SU-DHL-6 (cell line): ENCODE data around the gene TRIM61.
A peak's percentile ranks its signal among the peaks of the same experiment; 100 is the strongest.
"Not testable (repeated sequence)": the region's sequence is repeated elsewhere in the genome, so short reads cannot be mapped to it uniquely, and the experiment has no call there.

ENCODE experiments used
- H2AFZ ChIP-seq: fragments of 200-600 bp; sonication (generic); 2 replicates; pipeline ENCODE4 v1.6.1; 2014; ENCODE audit warnings: low read depth, mild to moderate bottlenecking, moderate library complexity, mixed read lengths, antibody characterized with exemption, low read length; ENCODE audit not compliant: severe bottlenecking
- H3F3A ChIP-seq: fragments of 200-600 bp; shearing (Covaris generic); 2 replicates; pipeline ENCODE4 v1.6.0; 2016; ENCODE audit warnings: antibody characterized with exemption, mild to moderate bottlenecking; ENCODE audit not compliant: insufficient read depth
- H3K27ac ChIP-seq: fragments of 200-600 bp; sonication (generic); 2 replicates; pipeline ENCODE4 v1.5.1; 2016; ENCODE audit warnings: low read depth, mild to moderate bottlenecking, low read length, moderate library complexity, mixed read lengths
- H3K27me3 ChIP-seq: fragments of 200-600 bp; sonication (generic), shearing (Covaris generic); 2 replicates; pipeline ENCODE4 v1.6.0; 2014; ENCODE audit warnings: mild to moderate bottlenecking, low read length
- H3K36me3 ChIP-seq: fragments of 200-600 bp; sonication (generic); 2 replicates; pipeline ENCODE4 v1.6.1; 2014; ENCODE audit warnings: mild to moderate bottlenecking, low read length, mixed read lengths
- H3K4me2 ChIP-seq: fragments of 300-600, 200-600 bp; shearing (Covaris generic), sonication (generic); 2 replicates; pipeline ENCODE4 v1.6.0; 2014; ENCODE audit warnings: low read length, low read depth, mild to moderate bottlenecking; ENCODE audit not compliant: poor library complexity, severe bottlenecking
- H3K4me3 ChIP-seq: fragments of 200-600 bp; sonication (generic); 2 replicates; pipeline ENCODE4 v1.5.1; 2014; ENCODE audit warnings: antibody characterized with exemption, low read length, mild to moderate bottlenecking, mixed read lengths; ENCODE audit not compliant: insufficient read depth, poor library complexity, severe bottlenecking
- H3K79me2 ChIP-seq: fragments of 200-600 bp; sonication (generic); 2 replicates; pipeline ENCODE4 v1.6.1; 2014; ENCODE audit warnings: mild to moderate bottlenecking, low read length, moderate library complexity; ENCODE audit not compliant: insufficient read depth
- H3K9ac ChIP-seq: fragments of 200-600 bp; sonication (generic); 2 replicates; pipeline ENCODE4 v1.7.0; 2014; ENCODE audit warnings: mild to moderate bottlenecking, low read length
- H3K9me2 ChIP-seq: fragments of 200-600 bp; sonication (generic); replicated peaks from 2 replicates; pipeline ENCODE4 v1.6.1; 2014; ENCODE audit warnings: low read length; ENCODE audit not compliant: insufficient read depth
- H3K9me3 ChIP-seq: fragments of 200-600 bp; sonication (generic); 2 replicates; pipeline ENCODE4 v1.6.1; 2014; ENCODE audit warnings: low read length, mixed read lengths; ENCODE audit not compliant: insufficient read depth
- H4K20me1 ChIP-seq: fragments of 200-600 bp; sonication (generic); 2 replicates; pipeline ENCODE4 v1.6.1; 2014; ENCODE audit warnings: low read depth, mild to moderate bottlenecking, antibody characterized with exemption, low read length, moderate library complexity, mixed read lengths
- CTCF ChIP-seq: fragments of 200-600 bp; sonication (generic); IDR thresholded peaks from one replicate; pipeline ENCODE4 v1.5.1; 2017; ENCODE audit warnings: antibody characterized with exemption, mild to moderate bottlenecking, low read length, moderate library complexity; ENCODE audit not compliant: insufficient read depth, poor library complexity, severe bottlenecking
- EZH2phosphoT487 ChIP-seq: fragments of 200-600 bp; sonication (generic), shearing (Covaris generic); conservative IDR thresholded peaks from 2 replicates; pipeline ENCODE4 v1.6.1; 2018; ENCODE audit warnings: mild to moderate bottlenecking, antibody characterized with exemption, low read length, moderate library complexity, mixed read lengths

The TRIM61 gene

GRCh38 chr4:164959896-164960295 is 17.6 kb downstream of the TRIM61 start:
- Histone ChIP-seq H3K9me2 (no peaks in the 10 kb centered on the region), H3K36me3 (no peaks in the 10 kb centered on the region), H3K79me2 (no peaks in the 10 kb centered on the region), H2AFZ (no peak overlapping the region), H3F3A (0 out of 2 replicates have a peak, but pooled peaks cover 3% of the 10 kb centered on the region), H4K20me1 (no peaks in the 10 kb centered on the region), H3K9ac (no peak overlapping the region), H3K4me3 (no peak overlapping the region), H3K9me3 (no peaks in the 10 kb centered on the region), H3K4me2 (no peak overlapping the region), H3K27me3 (no peaks in the 10 kb centered on the region), H3K27ac (no peak overlapping the region)
- no peak for TF ChIP-seq EZH2phosphoT487
- no peak for TF ChIP-seq CTCF

GRCh38 chr4:164959421-164959820 is 18.0 kb downstream of the TRIM61 start:
- H3F3A ChIP-seq, H3K9me2 ChIP-seq, H3K4me2 ChIP-seq, H3K36me3 ChIP-seq, H3K4me3 ChIP-seq, H3K27me3 ChIP-seq, H3K27ac ChIP-seq, H3K9me3 ChIP-seq, H3K79me2 ChIP-seq, H4K20me1 ChIP-seq, H2AFZ ChIP-seq, H3K9ac ChIP-seq: not testable (repeated sequence)

- no peak overlapping the region for H3K27ac ChIP-seq
- H3K4me2 ChIP-seq: peak overlapping the region; percentile 84
- peak overlapping the region; percentile 97 for H2AFZ ChIP-seq
- H3K27me3 ChIP-seq: no peaks in the 10 kb centered on the region
- H3K4me3 ChIP-seq: peak overlapping the region; percentile 54
- H3K36me3 ChIP-seq: no peaks in the 10 kb centered on the region
- TF ChIP-seq CTCF: no peak
- TF ChIP-seq EZH2phosphoT487: no peak
- no peaks in the 10 kb centered on the region for H3K9me2 ChIP-seq
- H3K79me2 ChIP-seq: no peaks in the 10 kb centered on the region
- H3K9me3 ChIP-seq: no peaks in the 10 kb centered on the region
- H3K9ac ChIP-seq: peak overlapping the region; percentile 46
- 0 out of 2 replicates have a peak, but pooled peaks cover 3% of the 10 kb centered on the region for H3F3A ChIP-seq
- H4K20me1 ChIP-seq: no peaks in the 10 kb centered on the region
Measured at GRCh38 chr4:164956766-164957643, 20.5 kb downstream of the TRIM61 start.

- no peak overlapping the region for H3K4me3 ChIP-seq
- no peak overlapping the region for H3K9ac ChIP-seq
- H3F3A ChIP-seq: no peaks in the 10 kb centered on the region
- H2AFZ ChIP-seq: no peak overlapping the region
- no peaks in the 10 kb centered on the region for H3K79me2 ChIP-seq
- no peaks in the 10 kb centered on the region for H3K9me2 ChIP-seq
- TF ChIP-seq CTCF (no peak), EZH2phosphoT487 (no peak)
- no peaks in the 10 kb centered on the region for H3K36me3 ChIP-seq
- H3K27me3 ChIP-seq: no peaks in the 10 kb centered on the region
- no peak overlapping the region for H3K27ac ChIP-seq
- no peaks in the 10 kb centered on the region for H4K20me1 ChIP-seq
- no peaks in the 10 kb centered on the region for H3K9me3 ChIP-seq
- H3K4me2 ChIP-seq: no peak overlapping the region
Measured at GRCh38 chr4:164955107-164955805, 22.2 kb downstream of the TRIM61 start.
